Cardiac septum (tissue), 1 donor: ENCODE results near the gene VASP. TPM values are rescaled to one million over a fixed set of nuclear protein-coding genes. Genes with fewer than 3 reads are reported as not detected.

Experiments
- DNase-seq: peaks from one replicate; pipeline ENCODE4 v3.0.0-alpha.2; 2020; ENCODE audit warnings: low spot score
- intact Hi-C: fragments of 100-400 bp; cut with DNase I; formaldehyde crosslinking; loops from one replicate; pipeline ENCODE4 v1.14.0; 2022
- total RNA-seq: library from RNA; stranded (reverse); fragmentation: NEBNext Ultra II Directional; extraction: Animal tissue kit (Norgen Biotek cat#: 25700); gene quantifications from one replicate; pipeline ENCODE4 v1.2.1, GENCODE V29; 2021
- donor health status: DM: no; HTN: no; CAD: no.

Gene VASP
- total RNA-seq, 1 donor from 2014 or later = 60.4 TPM

DNA sequence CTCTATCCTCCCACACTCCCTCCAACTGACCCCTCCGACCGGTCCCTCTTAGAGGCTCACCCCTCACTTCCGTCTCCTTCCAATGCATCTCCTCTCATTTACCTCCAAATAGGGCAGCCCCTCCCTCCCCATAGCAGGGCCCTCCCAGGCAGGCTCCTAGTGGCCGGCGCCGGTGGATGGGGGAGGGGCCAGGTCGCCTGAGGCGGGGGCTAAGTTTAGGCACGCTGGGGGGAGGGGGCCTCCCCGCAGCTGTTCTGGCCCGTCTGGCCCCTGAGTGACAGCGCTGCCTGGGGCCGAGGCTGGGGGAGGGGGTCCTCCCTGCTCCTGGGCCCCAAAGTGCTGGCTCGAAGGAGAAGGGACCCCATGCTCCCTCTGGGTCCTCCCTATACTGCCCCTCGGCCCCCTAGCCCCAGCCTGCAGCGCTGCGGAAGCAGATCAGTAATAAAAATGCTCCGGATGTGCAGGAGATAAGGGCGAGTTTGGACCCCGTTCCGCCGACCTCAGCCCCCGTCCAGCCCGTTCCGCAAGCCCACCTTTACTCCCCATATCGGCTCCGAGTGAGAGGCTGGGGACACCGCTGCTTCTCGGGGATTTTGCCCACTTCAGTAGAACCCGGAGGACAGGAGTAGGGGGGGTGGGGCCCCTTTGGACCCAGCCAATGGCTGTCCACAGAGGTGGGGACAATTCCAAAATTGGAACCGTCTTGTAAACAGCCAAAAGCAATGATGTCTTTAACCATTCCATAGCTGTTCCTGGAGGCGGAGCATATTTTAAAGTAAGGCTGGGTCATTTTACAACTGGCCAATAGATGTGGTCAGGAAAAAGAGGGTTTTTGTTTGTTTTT, 14.4 kb upstream of the VASP start:
- intact Hi-C loops = loop anchor here (5.0 kb wide), 1 partner anchor 149 kb away; no protein-coding TSS in a partner anchor
- DNase-seq = no peak

DNA sequence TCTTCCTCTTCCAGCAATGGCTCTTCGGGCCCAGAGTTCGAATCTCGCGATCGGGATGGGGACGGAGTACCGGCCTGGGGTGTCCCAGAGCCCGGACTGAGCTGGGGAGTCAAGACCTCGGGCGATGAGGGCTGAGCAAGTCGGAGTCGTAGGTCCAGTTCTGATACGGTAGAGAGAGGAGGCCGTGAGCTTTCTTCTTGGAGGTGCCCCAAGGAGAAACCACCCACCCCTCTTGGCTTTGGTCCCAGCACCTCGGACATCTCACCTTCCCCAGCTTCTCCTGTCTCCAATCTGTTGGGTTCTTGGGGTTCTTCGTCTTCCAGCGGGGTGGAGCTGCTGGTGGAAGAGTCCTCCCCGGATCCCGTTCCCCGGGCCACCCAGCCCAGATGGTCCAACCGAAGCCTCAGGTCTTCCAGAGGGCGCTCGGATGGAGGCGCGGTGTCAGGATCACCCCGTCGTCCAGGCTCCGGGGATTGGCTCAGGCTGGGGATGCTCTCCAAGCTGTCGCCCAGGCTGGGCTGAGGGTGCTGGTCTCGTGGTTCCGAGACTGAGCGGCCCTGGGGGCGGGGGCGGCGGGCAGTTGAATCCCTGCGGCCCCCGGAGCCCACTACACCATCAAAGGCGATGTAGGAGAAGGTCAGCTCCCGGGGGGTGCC, 12.9 kb upstream of the VASP start:
- intact Hi-C loops = loop anchor here (5.0 kb wide), 1 partner anchor 148 kb away; no protein-coding TSS in a partner anchor
- DNase-seq = no peak

DNA sequence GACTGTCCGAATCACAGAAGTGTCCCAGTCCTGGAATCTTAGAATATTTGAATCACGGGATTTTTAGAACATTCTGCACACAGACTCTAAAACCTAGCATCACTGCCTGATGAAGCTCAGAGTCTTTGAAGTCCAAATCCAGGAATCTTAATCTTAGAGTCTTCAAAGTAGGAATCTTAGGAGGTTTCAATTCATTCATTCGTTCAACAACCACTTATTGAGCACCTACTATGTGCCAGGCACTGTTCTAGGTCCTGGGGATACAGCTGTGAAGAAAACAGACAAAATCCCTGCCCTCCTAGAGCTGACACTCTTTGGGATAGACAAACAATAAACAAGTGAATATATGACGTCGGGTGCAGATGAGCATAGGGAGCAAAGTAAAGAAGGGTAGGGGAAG, 12.1 kb upstream of the VASP start:
- intact Hi-C loops = no loop called here
- no peak for DNase-seq

DNA sequence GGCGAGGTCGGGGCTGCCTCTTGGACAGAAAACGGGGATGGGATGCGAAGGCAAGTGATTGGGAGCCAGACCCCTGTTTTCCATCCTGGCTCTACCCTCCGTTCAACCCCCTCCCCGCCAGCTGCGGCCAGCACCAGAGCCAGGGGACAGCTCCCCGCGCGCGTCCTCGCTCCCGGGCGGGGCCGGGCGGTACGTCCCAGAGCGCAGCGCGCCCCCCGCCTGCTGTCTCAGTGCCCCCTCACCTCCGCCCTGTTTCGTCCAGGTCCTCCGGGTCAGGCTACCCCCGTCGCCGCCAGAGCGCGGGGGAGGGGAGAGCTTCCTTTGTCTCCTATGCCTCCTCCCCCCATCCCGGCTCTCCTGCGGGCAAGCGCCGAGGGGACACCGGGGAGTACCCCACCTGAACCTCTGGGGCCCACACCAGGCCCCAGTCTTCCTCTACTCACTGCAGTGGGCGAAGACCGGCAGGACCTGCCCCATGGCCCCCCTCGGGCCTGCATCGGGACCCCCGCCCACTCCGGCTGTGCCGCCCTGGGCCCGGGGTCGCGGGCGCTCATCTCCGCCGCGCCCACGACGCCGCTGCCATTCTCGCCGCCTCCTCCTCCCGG, 10.8 kb upstream of the VASP start:
- peak; percentile 83 for DNase-seq
- intact Hi-C loops = no loop called here

DNA sequence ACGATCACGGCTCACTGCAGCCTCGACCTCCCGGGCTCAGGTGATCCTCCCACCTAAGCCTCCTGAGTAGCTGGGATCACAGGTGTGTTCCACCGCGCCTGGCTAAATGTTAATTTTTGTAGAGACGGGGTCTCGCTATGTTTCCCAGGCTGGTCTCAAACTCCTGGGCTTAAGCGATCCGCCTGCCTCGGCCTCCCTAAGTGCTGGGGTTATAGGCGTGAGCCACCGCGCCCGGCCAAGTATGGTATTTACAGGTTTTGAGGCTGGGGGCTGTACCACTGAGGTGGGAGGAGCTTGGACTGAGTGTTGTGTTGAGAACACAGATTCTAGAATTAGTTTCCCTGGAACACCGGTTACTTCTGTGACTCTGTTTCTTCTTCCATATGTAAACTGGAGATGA, 9.5 kb upstream of the VASP start:
- DNase-seq = no peak
- intact Hi-C loops = no loop called here

DNA sequence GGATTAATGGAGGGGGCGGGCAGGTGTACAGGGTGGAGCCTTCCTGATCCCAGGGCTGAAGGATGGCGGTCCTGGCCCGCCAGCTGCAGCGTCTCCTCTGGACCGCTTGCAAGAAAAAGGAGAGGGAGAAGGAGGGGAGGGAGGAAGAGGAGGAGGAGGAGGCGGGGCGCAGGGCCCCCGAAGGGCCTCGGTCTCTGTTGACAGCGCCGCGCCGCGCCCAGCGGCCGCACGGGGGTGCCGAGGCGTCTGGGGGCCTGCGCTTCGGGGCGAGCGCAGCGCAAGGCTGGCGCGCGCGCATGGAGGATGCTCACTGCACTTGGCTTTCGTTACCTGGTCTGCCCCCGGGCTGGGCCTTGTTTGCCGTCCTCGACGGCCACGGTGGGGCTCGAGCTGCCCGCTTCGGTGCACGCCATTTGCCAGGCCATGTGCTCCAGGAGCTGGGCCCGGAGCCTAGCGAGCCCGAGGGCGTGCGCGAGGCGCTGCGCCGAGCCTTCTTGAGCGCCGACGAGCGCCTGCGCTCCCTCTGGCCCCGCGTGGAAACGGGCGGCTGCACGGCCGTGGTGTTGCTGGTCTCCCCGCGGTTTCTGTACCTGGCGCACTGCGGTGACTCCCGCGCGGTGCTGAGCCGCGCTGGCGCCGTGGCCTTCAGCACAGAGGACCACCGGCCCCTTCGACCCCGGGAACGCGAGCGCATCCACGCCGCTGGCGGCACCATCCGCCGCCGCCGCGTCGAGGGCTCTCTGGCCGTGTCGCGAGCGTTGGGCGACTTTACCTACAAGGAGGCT, 8.7 kb upstream of the VASP start, which contains the start of gene PPM1N:
PPM1N (plus strand) TSS at position 33 of the 785 bp plus-strand sequence; CDS start at position 63, 30 bp downstream.
- no peak for DNase-seq
- intact Hi-C loops = no loop called here

DNA sequence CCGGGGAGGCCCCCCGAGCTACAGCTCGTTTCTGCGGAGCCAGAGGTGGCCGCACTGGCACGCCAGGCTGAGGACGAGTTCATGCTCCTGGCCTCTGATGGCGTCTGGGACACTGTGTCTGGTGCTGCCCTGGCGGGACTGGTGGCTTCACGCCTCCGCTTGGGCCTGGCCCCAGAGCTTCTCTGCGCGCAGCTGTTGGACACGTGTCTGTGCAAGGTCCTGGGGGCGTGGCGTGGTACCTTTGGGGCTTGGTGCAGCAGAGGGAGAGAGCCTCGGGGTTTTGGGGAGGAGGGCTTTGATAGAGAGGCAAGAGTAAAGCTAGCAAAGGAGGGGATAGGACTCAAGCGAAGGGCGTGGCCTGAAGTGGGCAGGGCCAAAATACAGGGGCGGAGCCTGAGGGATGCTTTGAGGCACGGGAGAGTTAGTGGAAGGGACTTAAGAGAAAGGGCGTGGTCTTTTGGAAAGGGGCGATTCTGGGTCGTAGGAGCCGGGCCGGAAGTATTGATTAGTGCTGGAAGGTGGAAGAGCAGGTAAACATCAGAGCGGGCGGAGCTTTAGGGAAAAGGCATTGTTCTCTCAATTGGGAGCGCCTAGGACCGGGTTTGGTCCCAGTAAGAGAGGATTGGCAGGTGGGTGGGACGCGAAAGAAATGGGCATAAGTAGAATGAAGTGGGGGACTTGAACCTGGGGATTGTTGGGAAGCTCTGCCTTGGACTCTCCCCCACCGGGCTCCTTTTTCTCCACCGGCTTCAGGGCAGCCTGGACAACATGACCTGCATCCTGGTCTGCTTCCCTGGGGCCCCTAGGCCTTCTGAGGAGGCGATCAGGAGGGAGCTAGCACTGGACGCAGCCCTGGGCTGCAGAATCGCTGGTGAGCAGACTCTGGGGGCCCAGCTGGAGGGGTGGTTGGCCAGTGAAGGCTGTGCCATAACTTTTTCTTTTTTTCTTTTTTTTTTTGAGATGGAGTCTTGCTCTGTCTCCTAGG, 7.8 kb upstream of the VASP start:
- no peak for DNase-seq
- intact Hi-C loops = no loop called here

DNA sequence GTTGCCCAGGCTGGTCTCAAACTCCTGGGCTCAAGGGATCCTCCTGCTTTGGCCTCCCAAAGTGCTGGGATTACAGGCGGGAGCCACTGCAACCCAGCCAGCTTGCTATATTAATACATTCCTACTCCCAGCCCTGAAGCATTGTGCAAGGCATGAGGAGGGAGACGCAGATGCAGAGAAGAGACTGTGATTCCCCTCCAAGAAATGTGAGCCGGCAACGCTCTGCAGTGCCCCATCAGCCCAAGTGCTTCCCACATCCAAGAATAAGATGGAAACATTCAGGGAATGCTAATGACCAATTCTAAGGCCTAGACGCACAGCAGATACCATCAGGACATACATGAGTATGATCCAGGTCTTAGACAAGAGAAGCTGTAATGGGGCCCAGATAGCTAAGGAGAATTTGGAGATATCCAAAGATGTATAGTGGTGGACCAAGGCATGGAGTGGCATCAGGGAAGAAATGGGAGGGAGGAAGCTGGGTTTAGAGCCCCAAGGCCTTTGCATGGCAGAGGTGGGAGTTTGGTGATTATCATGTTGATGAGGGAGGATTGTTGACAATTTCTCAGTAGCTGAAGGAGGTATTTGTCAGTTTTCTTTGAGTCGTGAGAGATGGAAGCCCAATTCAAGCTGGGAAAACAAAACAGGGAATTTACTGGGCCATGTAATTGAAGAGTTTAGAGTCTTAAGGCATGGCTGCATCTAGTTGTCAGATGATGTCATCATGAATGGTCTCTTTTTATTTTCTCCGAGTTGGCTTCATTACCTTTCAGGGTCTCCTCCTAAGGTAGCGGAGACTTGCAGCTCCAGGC, 6.2 kb upstream of the VASP start:
- intact Hi-C loops = no loop called here

DNA sequence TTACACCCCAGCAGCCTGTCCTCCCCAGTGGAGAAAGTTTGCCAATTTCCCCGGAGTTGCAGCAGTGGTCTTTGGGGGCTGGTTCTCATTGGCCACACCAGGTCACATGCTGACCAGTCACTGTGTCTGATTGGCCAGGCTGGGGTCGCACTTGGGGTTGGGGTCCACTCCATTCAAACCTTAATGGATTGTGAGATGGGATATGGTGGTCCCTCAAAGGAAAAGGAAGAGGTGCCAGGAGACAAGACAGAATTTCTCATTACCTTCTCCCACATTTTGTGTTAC, 5.6 kb upstream of the VASP start:
- no peak for DNase-seq

More for the DNA sequence above, 6.2 kb upstream of the VASP start:
- no peak for DNase-seq

DNA sequence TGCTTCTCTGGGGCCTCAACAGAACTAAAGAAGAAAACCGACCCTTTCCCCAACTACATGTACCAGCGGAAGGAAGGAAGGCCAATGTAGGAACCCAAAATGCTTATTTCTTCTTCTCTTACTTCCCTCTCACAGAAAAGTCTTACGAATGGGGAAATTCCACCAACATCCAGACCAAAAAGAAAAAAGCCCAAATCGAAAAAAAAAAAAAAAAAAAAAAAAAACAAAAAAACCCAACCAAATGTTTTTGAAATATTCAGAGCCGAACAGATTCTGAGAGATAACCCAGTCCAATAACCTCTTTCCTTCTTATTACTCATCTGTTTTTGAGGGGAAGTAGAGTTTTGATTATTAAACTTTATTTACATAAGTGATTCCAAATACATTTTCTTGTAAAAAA, 5.2 kb upstream of the VASP start:
- DNase-seq = no peak
- intact Hi-C loops = no loop called here

More for the DNA sequence above, 5.6 kb upstream of the VASP start:
- intact Hi-C loops = no loop called here

DNA sequence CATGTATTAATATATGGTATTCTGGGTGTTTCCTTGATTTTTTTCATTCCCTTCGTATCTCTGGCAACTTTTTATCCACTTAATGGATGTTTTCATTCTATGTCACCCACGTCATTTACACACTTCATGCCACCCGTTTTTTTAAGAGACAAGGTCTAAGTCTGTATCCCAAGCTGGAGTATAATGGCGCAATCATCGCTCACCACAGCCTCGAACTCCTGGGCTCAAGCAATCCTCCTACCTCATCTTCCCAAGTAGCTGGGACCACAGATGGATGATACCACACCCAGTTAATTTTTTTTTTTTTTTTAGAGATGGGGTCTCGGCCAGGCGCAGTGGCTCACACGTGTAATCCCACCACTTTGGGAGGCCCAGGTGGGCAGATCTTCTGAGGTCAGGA, 3.4 kb upstream of the VASP start:
- intact Hi-C loops = no loop called here
- DNase-seq = no peak

DNA sequence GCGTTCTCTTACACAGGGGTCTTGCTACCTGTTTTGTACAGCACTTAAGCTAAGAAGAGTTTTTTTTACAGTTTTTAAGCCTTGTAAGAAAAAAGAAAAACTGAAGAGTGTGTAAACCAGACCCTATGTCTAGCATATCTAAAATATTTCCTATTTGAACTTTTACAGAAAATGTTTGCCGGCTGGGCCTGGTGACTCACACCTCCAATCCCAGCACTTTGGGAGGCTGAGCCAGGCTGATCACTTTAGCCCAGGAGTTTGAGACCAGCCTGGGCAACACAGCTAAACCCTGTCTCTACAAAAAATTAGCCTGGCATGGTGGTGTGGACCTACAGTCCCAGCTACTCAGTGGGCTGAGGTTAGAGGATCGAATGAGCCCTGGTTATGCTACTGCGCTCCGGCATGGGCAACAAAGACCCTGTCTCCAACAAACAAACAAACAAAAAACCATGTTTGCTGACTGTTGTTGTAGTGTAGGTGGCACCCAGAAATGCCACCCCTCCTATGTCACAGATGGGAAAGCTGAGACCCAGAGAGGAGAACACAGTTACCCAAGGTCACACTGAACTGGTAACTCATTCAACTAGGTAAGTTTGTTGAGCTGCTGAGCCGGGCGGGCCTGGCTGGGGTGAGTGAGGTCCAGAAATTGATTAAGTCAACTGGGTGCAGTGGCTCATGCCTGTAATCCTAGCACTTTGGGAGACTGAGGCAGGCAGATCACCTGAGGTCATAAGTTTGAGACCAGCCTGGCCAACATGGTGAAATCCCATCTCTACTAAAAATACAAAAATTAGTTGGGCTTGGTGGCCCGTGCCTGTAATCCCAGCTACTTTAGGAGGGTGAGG, 1.9 kb upstream of the VASP start:
- intact Hi-C loops = no loop called here
- no peak for DNase-seq

DNA sequence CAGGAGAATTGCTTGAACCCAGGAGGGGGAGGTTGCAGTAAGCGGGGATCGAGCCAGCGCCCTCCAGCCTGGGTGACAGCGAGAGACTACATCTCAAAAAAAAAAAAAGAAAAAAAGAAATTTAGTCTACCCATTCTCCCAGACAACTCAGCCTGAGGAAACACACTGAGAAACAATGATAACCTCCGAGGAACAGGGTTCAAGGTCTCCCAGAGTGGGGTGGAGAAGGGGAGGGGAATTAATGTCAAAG, 1.4 kb upstream of the VASP start:
- intact Hi-C loops = no loop called here
- DNase-seq = no peak

DNA sequence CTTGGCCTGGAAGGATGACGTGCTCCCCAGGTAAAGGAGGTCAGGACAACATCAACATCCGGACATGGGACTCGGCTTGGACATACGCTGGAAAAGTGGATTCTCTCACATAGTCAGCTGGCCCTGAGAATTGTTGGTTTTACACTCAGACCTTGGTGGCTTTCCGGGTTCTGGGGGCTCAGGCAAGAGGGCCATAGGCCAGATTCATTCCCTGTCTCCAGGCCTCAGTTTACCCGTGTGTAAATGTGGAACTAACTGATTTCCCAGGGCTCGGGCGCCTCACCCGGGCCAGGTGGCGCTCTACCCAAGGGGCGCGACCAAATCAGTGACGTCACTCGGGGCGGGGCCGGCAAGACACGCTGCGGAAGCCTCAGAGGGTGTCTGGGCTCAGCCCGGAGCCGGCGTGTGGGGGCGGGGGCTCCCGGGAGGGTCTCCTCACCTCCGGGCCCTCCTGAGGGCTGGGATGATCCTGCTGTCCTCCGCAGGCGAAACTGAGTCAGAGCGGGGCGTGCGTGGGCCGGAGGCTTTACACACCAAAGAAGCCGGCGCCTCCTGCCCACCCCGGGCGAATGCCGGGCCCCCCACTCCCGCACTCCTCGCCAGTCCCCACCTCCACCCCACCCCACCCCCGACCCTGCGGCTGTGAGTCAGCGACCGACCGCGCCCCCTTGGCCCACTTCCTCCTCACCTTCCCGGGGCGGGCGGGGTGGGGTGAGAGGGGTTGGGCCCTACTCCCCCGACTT, 862 bp upstream of the VASP start:
- peak; percentile 99 for DNase-seq
- intact Hi-C loops = no loop called here

DNA sequence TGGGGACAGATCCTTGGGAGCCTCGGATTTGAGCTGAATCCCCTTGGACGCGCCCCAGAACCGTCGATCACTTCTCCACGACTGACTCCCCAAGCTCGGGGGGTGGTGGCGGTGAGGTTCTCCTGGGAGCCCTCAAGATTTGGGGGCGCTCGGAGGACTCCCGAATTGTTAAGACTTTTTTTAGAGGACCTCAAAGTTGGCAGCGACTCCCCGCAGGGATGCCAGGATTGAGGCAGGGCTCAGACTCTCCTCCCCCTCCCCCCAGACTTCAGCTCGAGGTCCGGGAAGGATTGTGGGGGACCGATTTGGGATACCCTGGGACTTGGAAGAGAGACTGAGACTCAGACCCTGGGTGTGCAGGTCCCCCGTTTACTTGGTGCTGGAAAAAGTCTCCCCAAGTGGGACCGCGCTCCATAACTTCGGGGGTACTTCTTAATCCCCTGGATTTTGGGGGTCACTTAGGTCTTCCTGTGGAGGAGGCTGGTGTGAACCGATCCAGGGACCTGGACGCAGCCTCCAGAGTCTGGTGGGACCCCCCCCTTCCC, 665 bp downstream of the VASP start:
- DNase-seq = no peak
- intact Hi-C loops = no loop called here

DNA sequence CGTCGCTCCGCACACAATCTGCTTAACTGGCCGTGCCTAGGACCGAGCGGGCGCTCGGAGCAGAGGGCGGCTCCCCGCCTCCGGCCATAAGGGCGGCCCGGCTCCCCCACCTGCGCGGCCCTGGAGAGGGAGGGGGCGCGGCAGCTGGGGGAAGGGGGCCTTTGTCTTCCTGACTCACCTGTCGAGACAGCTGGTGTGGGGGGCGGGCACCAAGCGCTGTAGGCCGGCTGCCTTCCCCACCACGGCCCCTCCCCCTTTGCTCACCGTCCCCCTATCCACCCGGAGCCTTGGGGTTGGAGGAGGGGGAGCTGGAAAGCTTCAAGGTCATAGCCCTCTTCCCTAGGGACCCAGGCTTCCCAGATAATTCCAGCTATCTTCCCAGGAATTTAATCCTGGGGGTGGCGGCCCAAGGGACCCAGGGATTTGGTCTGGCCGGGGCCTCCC, 1.2 kb downstream of the VASP start:
- DNase-seq = peak; percentile 81
- intact Hi-C loops = no loop called here
